Measurements from ENCODE around the gene RCN2.

The RCN2 gene

GRCh38 chr15:76987896-76988860 lies 56.6 kb downstream of the RCN2 start:
- no peak for DNase-seq
- in situ Hi-C loops (cut with HindIII; ENCODE audit: low pct_ligation_motif_present, low pct_unique_long_range_greater_than_20kb, low sequenced_read_pairs), result no loop called here

GRCh38 chr15:76988867-76989780 lies 57.6 kb downstream of the RCN2 start:
- in situ Hi-C loops (cut with HindIII; ENCODE audit: low pct_ligation_motif_present, low pct_unique_long_range_greater_than_20kb, low sequenced_read_pairs), result no loop called here
- DNase-seq, result no peak

- no peak for DNase-seq
- in situ Hi-C loops (cut with HindIII; ENCODE audit: low pct_ligation_motif_present, low pct_unique_long_range_greater_than_20kb, low sequenced_read_pairs), result no loop called here
Measured at GRCh38 chr15:76991048-76991447, 59.5 kb downstream of the RCN2 start.

- in situ Hi-C loops (cut with HindIII; ENCODE audit: low pct_ligation_motif_present, low pct_unique_long_range_greater_than_20kb, low sequenced_read_pairs), result no loop called here
- no peak for DNase-seq
Measured at GRCh38 chr15:76991741-76992645, 60.4 kb downstream of the RCN2 start.

- in situ Hi-C loops (cut with HindIII; ENCODE audit: low pct_ligation_motif_present, low pct_unique_long_range_greater_than_20kb, low sequenced_read_pairs), result no loop called here
- no peak for DNase-seq
Measured at GRCh38 chr15:76993114-76993725, 61.7 kb downstream of the RCN2 start.

GRCh38 chr15:76994001-76994400 lies 62.5 kb downstream of the RCN2 start:
- peak; percentile 1 for DNase-seq
- in situ Hi-C loops (cut with HindIII; ENCODE audit: low pct_ligation_motif_present, low pct_unique_long_range_greater_than_20kb, low sequenced_read_pairs), result no loop called here

GRCh38 chr15:76994496-76994895 lies 62.9 kb downstream of the RCN2 start:
- no peak for DNase-seq
- in situ Hi-C loops (cut with HindIII; ENCODE audit: low pct_ligation_motif_present, low pct_unique_long_range_greater_than_20kb, low sequenced_read_pairs), result no loop called here

- in situ Hi-C loops (cut with HindIII; ENCODE audit: low pct_ligation_motif_present, low pct_unique_long_range_greater_than_20kb, low sequenced_read_pairs), result no loop called here
- DNase-seq, result no peak
Measured at GRCh38 chr15:76994971-76995945, 63.7 kb downstream of the RCN2 start, which contains the start of gene PSTPIP1. PSTPIP1 (plus strand) TSS chr15:76995126; CDS start chr15:76995574, 448 bp downstream.

- in situ Hi-C loops (cut with HindIII; ENCODE audit: low pct_ligation_motif_present, low pct_unique_long_range_greater_than_20kb, low sequenced_read_pairs), result no loop called here
- no peak for DNase-seq
Measured at GRCh38 chr15:76996076-76996525, 64.6 kb downstream of the RCN2 start.

GRCh38 chr15:76996526-76997401 lies 65.2 kb downstream of the RCN2 start:
- in situ Hi-C loops (cut with HindIII; ENCODE audit: low pct_ligation_motif_present, low pct_unique_long_range_greater_than_20kb, low sequenced_read_pairs), result no loop called here
- peak; percentile 5 for DNase-seq

GRCh38 chr15:76998663-76999285 lies 67.2 kb downstream of the RCN2 start:
- in situ Hi-C loops (cut with HindIII; ENCODE audit: low pct_ligation_motif_present, low pct_unique_long_range_greater_than_20kb, low sequenced_read_pairs), result no loop called here
- DNase-seq, result no peak

GRCh38 chr15:76999996-77000395 lies 68.4 kb downstream of the RCN2 start:
- DNase-seq, result no peak
- in situ Hi-C loops (cut with HindIII; ENCODE audit: low pct_ligation_motif_present, low pct_unique_long_range_greater_than_20kb, low sequenced_read_pairs), result no loop called here

- in situ Hi-C loops (cut with HindIII; ENCODE audit: low pct_ligation_motif_present, low pct_unique_long_range_greater_than_20kb, low sequenced_read_pairs), result no loop called here
- DNase-seq, result no peak
Measured at GRCh38 chr15:77001351-77001750, 69.8 kb downstream of the RCN2 start.

GRCh38 chr15:77001966-77002365 lies 70.4 kb downstream of the RCN2 start:
- in situ Hi-C loops (cut with HindIII; ENCODE audit: low pct_ligation_motif_present, low pct_unique_long_range_greater_than_20kb, low sequenced_read_pairs), result no loop called here
- no peak for DNase-seq

GRCh38 chr15:77002436-77002835 lies 70.9 kb downstream of the RCN2 start:
- no peak for DNase-seq
- in situ Hi-C loops (cut with HindIII; ENCODE audit: low pct_ligation_motif_present, low pct_unique_long_range_greater_than_20kb, low sequenced_read_pairs), result no loop called here
